Measurements from ENCODE around the gene LIPJ. TPM values are rescaled to one million over a fixed set of nuclear protein-coding genes. Genes with fewer than 3 reads are reported as not detected.

LIPJ gene, protein sequence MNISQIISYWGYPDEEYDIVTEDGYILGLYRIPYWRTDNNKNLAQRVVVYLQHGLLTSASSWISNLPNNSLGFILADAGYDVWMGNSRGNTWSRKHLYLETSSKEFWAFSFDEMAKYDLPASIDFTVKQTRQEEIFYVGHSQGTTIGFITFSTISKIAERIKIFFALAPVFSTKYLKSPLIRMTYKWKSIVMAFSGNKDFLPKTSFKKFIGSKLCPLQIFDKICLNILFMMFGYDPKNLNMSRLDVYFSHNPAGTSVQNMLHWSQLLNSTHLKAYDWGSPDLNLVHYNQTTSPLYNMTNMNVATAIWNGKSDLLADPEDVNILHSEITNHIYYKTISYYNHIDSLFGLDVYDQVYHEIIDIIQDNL
- not detected in 2 replicates for total RNA-seq

GRCh38 chr10:88586462-88586861 lies at the start of gene LIPJ:
TSS of gene LIPJ (plus strand) at chr10:88586762. CDS start at chr10:88590688, 3,926 bp downstream.
- TF ChIP-seq CTCF (conservative IDR thresholded peaks at IDR 0.05; ENCODE audit: low read depth, low read length), result no peak
- no peak within 1 kb of the TSS for H3K4me3 ChIP-seq (ENCODE audit: low read depth, low read length)
- no peak for DNase-seq (ENCODE audit: low read depth)

- DNase-seq (ENCODE audit: low read depth), result no peak
- no peak for TF ChIP-seq CTCF (conservative IDR thresholded peaks at IDR 0.05; ENCODE audit: low read depth, low read length)
- no peak overlapping the region for H3K4me3 ChIP-seq (ENCODE audit: low read depth, low read length)
These were observed 49.2 kb upstream of the LIPJ start for GRCh38 chr10:88537322-88537721.

GRCh38 chr10:88538048-88538447 lies 48.5 kb upstream of the LIPJ start:
- no peak for TF ChIP-seq CTCF (conservative IDR thresholded peaks at IDR 0.05; ENCODE audit: low read depth, low read length)
- no peak for DNase-seq (ENCODE audit: low read depth)
- H3K4me3 ChIP-seq (ENCODE audit: low read depth, low read length), result no peak overlapping the region

DNA sequence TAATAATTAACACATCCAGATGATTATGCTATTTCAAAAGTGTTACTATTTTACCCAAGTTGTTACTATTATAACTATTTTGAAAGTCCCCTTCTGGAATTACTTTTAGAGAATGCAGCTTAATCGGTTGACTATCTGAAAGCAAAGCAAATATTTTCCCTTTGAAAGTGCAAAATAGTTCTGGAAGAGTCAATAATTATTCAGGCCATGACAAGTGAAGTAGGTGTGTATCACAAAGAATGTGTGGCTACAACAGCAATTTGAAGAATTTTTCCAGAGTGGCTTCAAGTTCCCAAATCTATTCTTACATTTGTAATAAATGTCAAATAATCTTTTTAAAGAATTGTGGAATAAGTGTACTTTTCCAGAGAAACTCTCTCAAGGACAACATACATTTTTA lies 46.2 kb upstream of the LIPJ start:
- DNase-seq (ENCODE audit: low read depth), result peak; percentile 44
- no peak overlapping the region for H3K4me3 ChIP-seq (ENCODE audit: low read depth, low read length)
- no peak for TF ChIP-seq CTCF (conservative IDR thresholded peaks at IDR 0.05; ENCODE audit: low read depth, low read length)

GRCh38 chr10:88541116-88541626 lies 45.4 kb upstream of the LIPJ start:
- no peak overlapping the region for H3K4me3 ChIP-seq (ENCODE audit: low read depth, low read length)
- no peak for DNase-seq (ENCODE audit: low read depth)
- TF ChIP-seq CTCF (conservative IDR thresholded peaks at IDR 0.05; ENCODE audit: low read depth, low read length), result no peak

- no peak for DNase-seq (ENCODE audit: low read depth)
- no peak for TF ChIP-seq CTCF (conservative IDR thresholded peaks at IDR 0.05; ENCODE audit: low read depth, low read length)
- H3K4me3 ChIP-seq (ENCODE audit: low read depth, low read length), result no peak overlapping the region
These were observed 44.0 kb upstream of the LIPJ start for GRCh38 chr10:88542522-88542921.
